PC-9 (cell line): Measurements from ENCODE around the gene PPP1R9A.

Experiments
- CTCF ChIP-seq: fragments of 200-600 bp; sonication (generic); conservative IDR thresholded peaks from 2 replicates; pipeline ENCODE4 v1.6.1; 2017; ENCODE audit warnings: mixed run types, antibody characterized with exemption, mild to moderate bottlenecking, moderate library complexity
- EZH2 ChIP-seq: fragments of 200-600 bp; sonication (generic); IDR thresholded peaks from 2 replicates; pipeline ENCODE4 v1.8.0; 2017; ENCODE audit warnings: antibody characterized with exemption, low read depth

- no peak for TF ChIP-seq EZH2
- TF ChIP-seq CTCF = no peak
These were observed 294.3 kb downstream of the PPP1R9A start for GRCh38 chr7:95201727-95202126.
